Caki2 (cell line): ENCODE measurements around the gene ALPL. TPM values are rescaled to one million over a fixed set of nuclear protein-coding genes. Genes with fewer than 3 reads are reported as not detected.

ENCODE experiments used
- DNase-seq: peaks from one replicate; pipeline ENCODE4 v3.0.0-alpha.2; 2015; ENCODE audit warnings: low read depth
- in situ Hi-C: cut with HindIII; loops from 2 replicates; pipeline ENCODE4 v1.10.0; 2016; ENCODE audit warnings: low sequenced_read_pairs, low pct_unique_long_range_greater_than_20kb, mixed read lengths
- total RNA-seq: library from RNA; depleted of rRNA; stranded (reverse); fragments of >200 nt; shearing (Covaris generic); gene quantifications from 2 replicates; pipeline ENCODE4 v1.2.3, GENCODE V29; 2014; ENCODE audit warnings: low replicate concordance; rRNA removed

The ALPL gene
- total RNA-seq, 1 experiment from 2014 or later = 0.14 TPM

- DNase-seq = no peak
These were observed 109.5 kb downstream of the ALPL start for GRCh38 chr1:21618561-21619374.

DNA sequence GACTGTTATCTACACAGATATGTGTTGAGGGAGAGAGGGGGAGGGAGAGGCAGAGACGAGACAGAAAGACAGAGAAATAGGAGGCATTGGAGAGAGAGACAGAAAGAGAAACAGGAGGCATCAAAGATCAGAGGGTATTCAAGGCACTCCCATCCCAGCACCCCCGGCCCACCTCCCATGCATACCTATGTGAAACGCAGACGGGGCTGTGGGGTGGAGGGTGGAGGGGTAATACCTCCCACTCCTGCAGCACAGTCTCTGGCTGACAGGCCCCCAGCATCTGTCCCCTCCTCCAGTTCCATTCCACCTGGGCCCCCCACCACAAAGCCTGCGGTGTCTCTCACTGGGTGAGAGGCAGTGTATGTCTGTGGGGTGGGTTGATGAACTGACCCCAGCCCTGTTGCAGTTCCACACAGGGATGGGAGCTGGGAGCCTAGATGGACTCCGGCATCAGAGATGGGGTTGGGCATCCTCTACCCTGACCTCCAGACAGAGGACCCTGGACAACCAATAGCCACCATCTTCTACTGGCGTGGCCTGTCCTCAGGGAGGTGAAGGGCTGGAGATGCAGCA is 110.2 kb downstream of the ALPL start:
- in situ Hi-C loops = no loop called here
- DNase-seq = no peak

More at GRCh38 chr1:21618561-21619374, 109.5 kb downstream of the ALPL start:
- in situ Hi-C loops = no loop called here

- in situ Hi-C loops = no loop called here
- no peak for DNase-seq
These were observed 110.8 kb downstream of the ALPL start for GRCh38 chr1:21620011-21620410.

DNA sequence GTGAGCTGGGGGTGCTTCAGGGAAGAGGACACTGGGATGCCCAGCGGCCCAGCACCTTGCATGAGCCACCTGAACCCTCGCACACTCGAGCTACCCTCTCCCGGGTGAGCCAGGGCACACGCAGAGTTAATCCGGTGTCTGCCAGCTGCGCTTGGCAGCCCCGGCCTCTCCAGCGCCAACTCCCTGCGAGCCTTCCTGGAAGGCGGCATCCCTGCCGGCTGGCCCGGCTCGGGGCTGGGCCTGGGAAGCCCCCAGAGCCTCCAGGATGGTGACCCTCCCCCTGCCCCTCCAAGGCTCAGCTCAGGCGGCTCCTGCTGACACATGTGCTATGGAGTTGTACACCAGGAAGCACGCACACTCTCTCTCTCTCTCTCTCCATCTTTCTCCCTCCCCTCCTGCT is 111.3 kb downstream of the ALPL start:
- in situ Hi-C loops = no loop called here
- no peak for DNase-seq

DNA sequence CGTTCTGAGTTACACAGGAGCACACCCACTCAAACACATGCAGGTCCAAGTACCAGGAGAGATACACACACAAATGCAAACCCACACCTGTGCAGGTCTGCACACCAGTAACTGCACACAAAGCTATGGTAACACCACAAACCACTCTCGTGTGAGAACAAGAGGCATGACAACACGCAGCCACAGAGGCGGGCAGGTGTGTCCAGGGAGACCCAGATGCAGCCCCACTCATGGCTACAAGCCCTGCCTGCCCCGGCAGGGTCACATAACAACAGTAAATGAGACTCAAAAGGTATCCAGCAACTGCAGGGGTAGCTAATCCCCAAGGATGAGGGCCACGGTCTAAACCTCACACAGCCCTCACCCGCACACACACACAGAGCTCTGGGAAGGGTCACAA is 111.8 kb downstream of the ALPL start:
- in situ Hi-C loops = no loop called here
- no peak for DNase-seq

DNA sequence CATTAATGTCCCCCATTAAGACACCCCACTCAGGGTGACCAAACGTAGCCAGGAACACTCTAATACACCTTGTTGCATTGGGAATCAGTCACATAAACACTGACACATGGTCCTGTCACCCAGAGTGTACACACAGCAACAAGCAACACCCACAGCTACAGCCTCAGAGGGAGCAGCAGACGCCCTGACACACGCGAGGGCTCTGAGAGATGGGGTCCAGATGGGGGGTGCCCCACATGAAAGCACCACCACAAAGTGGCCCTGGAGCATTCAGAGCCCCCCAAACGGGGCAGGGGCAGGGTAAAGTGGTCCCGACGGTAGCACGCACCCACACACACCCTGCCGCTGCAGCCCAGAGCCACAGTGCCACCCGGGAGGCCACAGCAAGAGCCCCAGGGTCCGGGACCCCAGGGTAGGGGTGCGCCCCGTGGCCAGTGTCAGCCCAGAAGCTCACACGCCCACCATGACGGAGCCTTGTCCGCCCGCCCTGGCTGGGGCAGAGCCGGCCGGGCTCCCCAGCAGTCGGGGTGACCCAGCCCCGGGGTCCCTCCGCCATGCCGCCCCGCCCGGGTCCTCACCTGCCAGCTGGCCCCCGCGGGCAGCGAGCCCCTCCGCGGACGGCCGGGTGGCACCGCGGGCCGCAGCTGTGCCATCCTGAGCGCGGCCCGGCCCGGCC is 112.7 kb downstream of the ALPL start:
- no peak for DNase-seq
- in situ Hi-C loops = no loop called here

- DNase-seq = no peak
- in situ Hi-C loops = no loop called here
These were observed 113.5 kb downstream of the ALPL start for GRCh38 chr1:21622466-21623315.

DNA sequence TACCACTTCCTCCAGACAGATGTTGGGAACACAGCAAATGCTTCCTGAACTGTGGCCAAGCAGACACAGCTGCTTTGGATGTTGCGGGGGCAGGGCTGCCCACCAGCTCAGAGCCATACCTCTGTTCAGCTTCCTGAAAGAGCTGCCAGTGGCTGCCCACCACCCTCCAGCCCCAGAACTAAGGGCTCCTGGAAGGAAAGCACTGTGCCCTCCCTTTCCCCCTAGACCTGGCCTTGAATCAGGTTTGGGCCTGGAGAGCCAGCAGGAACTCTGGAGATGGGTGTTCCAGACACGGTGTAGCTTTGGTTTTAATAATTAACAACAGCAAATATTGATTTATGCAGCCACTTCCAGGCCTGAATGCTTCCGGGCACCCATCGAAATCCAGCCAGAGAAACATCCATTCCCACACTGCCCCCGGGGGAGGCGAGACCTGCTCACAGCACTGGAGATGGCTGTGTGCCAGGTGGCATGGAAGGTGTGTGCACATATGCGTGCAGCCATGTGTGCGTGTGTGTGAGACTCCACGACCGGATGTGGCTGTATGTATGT is 114.3 kb downstream of the ALPL start:
- in situ Hi-C loops = no loop called here
- peak; percentile 80 for DNase-seq

DNA sequence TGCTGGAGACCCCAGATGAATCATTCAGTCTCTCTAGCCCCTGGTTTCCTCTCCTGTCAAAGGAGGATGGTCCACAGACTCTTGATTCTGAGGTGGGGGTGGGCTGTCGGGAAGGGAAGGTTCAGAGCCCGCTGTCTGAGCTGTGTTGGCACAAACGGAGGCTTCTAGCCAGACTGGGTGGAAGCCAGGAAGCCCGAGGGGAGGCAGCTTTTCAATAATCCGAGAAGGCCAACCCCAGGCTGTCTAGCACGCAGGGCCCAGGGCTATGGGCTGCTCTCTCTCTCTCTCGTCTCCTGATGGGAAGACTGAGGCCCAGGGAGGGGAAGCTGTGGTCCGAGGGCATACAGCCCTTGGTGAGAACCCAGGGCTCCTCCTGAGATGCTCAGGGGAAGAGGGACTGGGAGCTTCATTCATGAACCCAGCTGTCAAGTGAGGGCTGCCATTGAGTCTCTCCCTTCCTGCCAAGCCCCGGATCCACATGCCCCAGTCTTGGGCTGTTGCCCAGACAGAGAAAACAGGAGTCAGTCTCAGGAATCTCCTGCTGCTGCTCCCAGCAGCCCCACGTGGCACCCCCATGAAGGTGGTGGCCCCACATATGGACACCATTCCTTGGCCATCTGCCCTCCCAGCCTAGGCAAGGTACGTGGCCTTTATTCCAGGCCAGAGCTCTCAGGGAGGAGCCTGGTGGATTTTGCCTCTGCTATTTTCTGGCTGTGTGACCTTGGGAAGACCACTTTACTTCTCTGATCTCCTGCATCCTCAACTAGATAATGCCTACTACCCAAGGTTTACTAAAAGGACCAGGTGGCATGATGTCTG is 115.6 kb downstream of the ALPL start:
- no peak for DNase-seq
- in situ Hi-C loops = no loop called here

DNA sequence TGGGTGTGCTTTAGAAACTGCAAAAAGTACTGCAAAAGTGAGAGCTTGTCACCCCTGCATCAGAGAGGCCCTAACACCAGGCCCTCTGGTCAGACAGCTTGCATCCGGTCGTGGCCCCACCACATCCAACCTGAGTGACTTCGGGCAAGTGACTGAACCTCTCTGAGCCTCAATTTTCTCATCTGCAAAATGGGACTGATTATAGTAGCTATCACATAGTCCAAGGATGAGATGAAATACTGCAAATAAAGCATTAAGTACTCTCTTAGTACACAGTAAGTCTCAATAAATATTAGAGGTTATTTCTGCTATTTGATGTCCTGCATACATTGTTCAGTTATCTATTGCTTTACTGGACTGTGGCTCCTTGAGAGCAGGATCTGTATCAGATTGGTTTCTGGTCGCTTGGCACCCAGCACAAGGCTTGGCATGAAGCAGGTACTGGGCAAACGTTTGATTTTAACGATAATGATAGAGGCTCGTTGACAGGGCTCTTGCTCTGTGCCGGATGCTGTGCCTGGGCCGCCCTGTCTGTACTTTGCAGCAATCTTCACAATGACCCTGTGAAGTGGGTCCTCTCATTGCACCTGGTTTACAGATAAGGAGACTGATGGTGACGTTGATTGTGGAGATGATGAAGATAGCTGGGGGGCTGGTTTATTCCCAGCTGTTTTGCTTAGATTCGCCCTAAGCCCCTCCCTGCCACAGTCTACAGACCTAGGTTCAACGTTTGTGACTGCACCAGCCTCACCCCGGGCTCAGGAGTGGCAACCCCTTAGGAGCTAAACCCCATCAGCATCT is 116.4 kb downstream of the ALPL start:
- in situ Hi-C loops = no loop called here
- DNase-seq = no peak

- in situ Hi-C loops = no loop called here
- DNase-seq = no peak
These were observed 117.7 kb downstream of the ALPL start for GRCh38 chr1:21626921-21627339.

Other genes with a start within 250 kb of the ALPL start
- gene ECE1, start 219.0 kb upstream of the ALPL start, total RNA-seq = 79.6 and 82.8 TPM in 2 replicates
- gene NBPF3, start 69.3 kb upstream of the ALPL start, total RNA-seq = 8.9 and 13.0 TPM in 2 replicates
- gene RAP1GAP, start 159.9 kb downstream of the ALPL start, total RNA-seq = 23.7 and 40.1 TPM in 2 replicates